ENCODE results near the gene UNC5B. TPM values are rescaled to one million over a fixed set of nuclear protein-coding genes. Genes with fewer than 3 reads are reported as not detected.
A peak's percentile ranks its signal among the peaks of the same experiment; 100 is the strongest.

UNC5B gene
- polyA plus RNA-seq, 4 donors: 0.27 to 19.4 (median 6.7) TPM

GRCh38 chr10:71260622-71261325, 48.4 kb downstream of the UNC5B start:
- 77 to 88% (median 85%) methylated on average over 13 of the region's 13 CpGs for WGBS, 3 donors
- no peak overlapping the region for H3K4me3 ChIP-seq (ENCODE audit: low read depth in 1 of 3, low read length in 3 of 3)
- no peak for FAIRE-seq
- DNase-seq: no peak
- no peaks in the 10 kb centered on the region for H3K36me3 ChIP-seq (ENCODE audit: control insufficient read depth in 3 of 3, insufficient read depth in 2 of 3, low read depth in 1 of 3, low read length in 3 of 3)
- peaks cover 0 to 33% (median 6%) of the 10 kb centered on the region in 3 donors for H3K4me1 ChIP-seq (ENCODE audit: control insufficient read depth in 3 of 3, insufficient read depth in 2 of 3, low read depth in 1 of 3, low read length in 2 of 3)
- no peaks in the 10 kb centered on the region for H3K9me3 ChIP-seq (ENCODE audit: control insufficient read depth in 2 of 2, insufficient read depth in 1 of 2, low read depth in 1 of 2, low read length in 1 of 2)
- H3K27ac ChIP-seq (ENCODE audit: low read depth in 1 of 3, low read length in 2 of 3): no peak overlapping the region
- H3K27me3 ChIP-seq (ENCODE audit: control insufficient read depth in 3 of 3, insufficient read depth in 3 of 3, low read length in 3 of 3): no peaks in the 10 kb centered on the region

DNA sequence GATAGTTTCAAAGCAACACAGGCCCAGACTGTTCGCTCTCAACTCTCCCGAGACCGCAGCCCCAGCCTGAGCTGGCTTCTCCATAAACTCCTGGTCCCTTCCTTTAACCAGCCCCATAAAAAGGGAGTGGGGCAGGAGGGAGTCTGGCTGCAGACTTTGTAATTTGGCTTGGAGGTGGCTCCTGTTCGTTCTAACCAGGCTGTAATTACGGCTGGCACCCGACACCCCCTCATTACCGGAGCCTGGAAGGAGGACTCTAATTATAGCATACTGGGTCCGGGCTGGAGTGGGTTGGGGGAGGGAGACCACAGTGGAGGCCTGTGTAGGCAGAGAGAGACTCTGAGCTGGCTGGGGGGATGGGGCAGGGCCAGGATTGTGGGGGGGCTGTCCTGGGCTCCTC, 49.7 kb downstream of the UNC5B start:
- no peaks in the 10 kb centered on the region for H3K27me3 ChIP-seq (ENCODE audit: control insufficient read depth in 3 of 3, insufficient read depth in 3 of 3, low read length in 3 of 3)
- no peak overlapping the region for H3K27ac ChIP-seq (ENCODE audit: low read depth in 1 of 3, low read length in 2 of 3)
- no peaks in the 10 kb centered on the region for H3K36me3 ChIP-seq (ENCODE audit: control insufficient read depth in 3 of 3, insufficient read depth in 2 of 3, low read depth in 1 of 3, low read length in 3 of 3)
- no peak for FAIRE-seq
- no peak overlapping the region for H3K4me3 ChIP-seq (ENCODE audit: low read depth in 1 of 3, low read length in 3 of 3)
- H3K4me1 ChIP-seq (ENCODE audit: control insufficient read depth in 3 of 3, insufficient read depth in 2 of 3, low read depth in 1 of 3, low read length in 2 of 3): peaks cover 0 to 26% (median 0%) of the 10 kb centered on the region in 3 donors
- no peak for DNase-seq
- H3K9me3 ChIP-seq (ENCODE audit: control insufficient read depth in 2 of 2, insufficient read depth in 1 of 2, low read depth in 1 of 2, low read length in 1 of 2): no peaks in the 10 kb centered on the region
- WGBS, 3 donors: 83 to 87% (median 87%) methylated on average over 8 of the region's 8 CpGs

- H3K27me3 ChIP-seq (ENCODE audit: control insufficient read depth in 3 of 3, insufficient read depth in 3 of 3, low read length in 3 of 3): no peaks in the 10 kb centered on the region
- H3K4me3 ChIP-seq (ENCODE audit: low read depth in 1 of 3, low read length in 3 of 3): no peak overlapping the region
- no peaks in the 10 kb centered on the region for H3K36me3 ChIP-seq (ENCODE audit: control insufficient read depth in 3 of 3, insufficient read depth in 2 of 3, low read depth in 1 of 3, low read length in 3 of 3)
- no peak for DNase-seq
- no peak for FAIRE-seq
- 52 to 74% (median 67%) methylated on average over 3 to 5 of the region's 5 CpGs for WGBS, 3 donors
- peaks cover 0 to 19% (median 0%) of the 10 kb centered on the region in 3 donors for H3K4me1 ChIP-seq (ENCODE audit: control insufficient read depth in 3 of 3, insufficient read depth in 2 of 3, low read depth in 1 of 3, low read length in 2 of 3)
- no peaks in the 10 kb centered on the region for H3K9me3 ChIP-seq (ENCODE audit: control insufficient read depth in 2 of 2, insufficient read depth in 1 of 2, low read depth in 1 of 2, low read length in 1 of 2)
- peak overlapping the region in 1 of 3 donors; percentile 14 for H3K27ac ChIP-seq (ENCODE audit: low read depth in 1 of 3, low read length in 2 of 3)
Measured at GRCh38 chr10:71262817-71263216, 50.4 kb downstream of the UNC5B start.

GRCh38 chr10:71263376-71263775, 51.0 kb downstream of the UNC5B start:
- FAIRE-seq: no peak
- Histone ChIP-seq H3K9me3 (ENCODE audit: control insufficient read depth in 2 of 2, insufficient read depth in 1 of 2, low read depth in 1 of 2, low read length in 1 of 2) (no peaks in the 10 kb centered on the region), H3K36me3 (ENCODE audit: control insufficient read depth in 3 of 3, insufficient read depth in 2 of 3, low read depth in 1 of 3, low read length in 3 of 3) (no peaks in the 10 kb centered on the region), H3K4me1 (ENCODE audit: control insufficient read depth in 3 of 3, insufficient read depth in 2 of 3, low read depth in 1 of 3, low read length in 2 of 3) (peaks cover 0 to 18% (median 0%) of the 10 kb centered on the region in 3 donors), H3K27ac (ENCODE audit: low read depth in 1 of 3, low read length in 2 of 3) (no peak overlapping the region), H3K27me3 (ENCODE audit: control insufficient read depth in 3 of 3, insufficient read depth in 3 of 3, low read length in 3 of 3) (peaks cover 0 to 2% (median 0%) of the 10 kb centered on the region in 3 donors), H3K4me3 (ENCODE audit: low read depth in 1 of 3, low read length in 3 of 3) (no peak overlapping the region)
- DNase-seq: no peak
- WGBS, 3 donors: 76 to 85% (median 79%) methylated on average over 9 of the region's 9 CpGs

- Histone ChIP-seq H3K36me3 (ENCODE audit: control insufficient read depth in 3 of 3, insufficient read depth in 2 of 3, low read depth in 1 of 3, low read length in 3 of 3) (no peaks in the 10 kb centered on the region), H3K27ac (ENCODE audit: low read depth in 1 of 3, low read length in 2 of 3) (no peak overlapping the region), H3K9me3 (ENCODE audit: control insufficient read depth in 2 of 2, insufficient read depth in 1 of 2, low read depth in 1 of 2, low read length in 1 of 2) (no peaks in the 10 kb centered on the region), H3K4me1 (ENCODE audit: control insufficient read depth in 3 of 3, insufficient read depth in 2 of 3, low read depth in 1 of 3, low read length in 2 of 3) (peaks cover 0 to 21% (median 0%) of the 10 kb centered on the region in 3 donors), H3K4me3 (ENCODE audit: low read depth in 1 of 3, low read length in 3 of 3) (no peak overlapping the region), H3K27me3 (ENCODE audit: control insufficient read depth in 3 of 3, insufficient read depth in 3 of 3, low read length in 3 of 3) (peaks cover 0 to 2% (median 0%) of the 10 kb centered on the region in 3 donors)
- DNase-seq: no peak
- FAIRE-seq: no peak
- WGBS, 3 donors: 75 to 86% (median 83%) methylated on average over 16 of the region's 16 CpGs
Measured at GRCh38 chr10:71264345-71265200, 52.2 kb downstream of the UNC5B start.

DNA sequence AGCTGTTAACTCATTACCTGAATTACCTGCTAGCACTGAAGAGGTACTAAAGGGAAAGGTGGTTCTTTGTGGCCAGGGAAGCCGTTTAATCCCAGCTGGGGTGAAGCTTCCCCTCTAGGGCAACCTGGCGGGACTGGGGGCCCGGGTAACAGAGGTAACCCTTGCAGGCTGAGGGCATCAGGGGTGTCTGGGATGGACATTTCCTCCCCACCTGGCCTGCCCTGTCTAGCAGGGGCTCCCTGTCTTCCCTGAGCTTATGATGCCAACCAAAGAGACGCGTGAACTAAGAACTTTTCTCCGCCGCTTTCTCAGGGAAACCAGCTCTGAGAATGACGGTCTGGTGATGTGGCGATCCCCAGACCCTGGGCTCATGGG, 52.8 kb downstream of the UNC5B start:
- H3K4me3 ChIP-seq (ENCODE audit: low read depth in 1 of 3, low read length in 3 of 3): no peak overlapping the region
- H3K27me3 ChIP-seq (ENCODE audit: control insufficient read depth in 3 of 3, insufficient read depth in 3 of 3, low read length in 3 of 3): peaks cover 0 to 2% (median 0%) of the 10 kb centered on the region in 3 donors
- no peaks in the 10 kb centered on the region for H3K9me3 ChIP-seq (ENCODE audit: control insufficient read depth in 2 of 2, insufficient read depth in 1 of 2, low read depth in 1 of 2, low read length in 1 of 2)
- WGBS, 3 donors: 84 to 91% (median 88%) methylated on average over 9 of the region's 9 CpGs
- H3K36me3 ChIP-seq (ENCODE audit: control insufficient read depth in 3 of 3, insufficient read depth in 2 of 3, low read depth in 1 of 3, low read length in 3 of 3): no peaks in the 10 kb centered on the region
- H3K4me1 ChIP-seq (ENCODE audit: control insufficient read depth in 3 of 3, insufficient read depth in 2 of 3, low read depth in 1 of 3, low read length in 2 of 3): peaks cover 0 to 16% (median 0%) of the 10 kb centered on the region in 3 donors
- H3K27ac ChIP-seq (ENCODE audit: low read depth in 1 of 3, low read length in 2 of 3): no peak overlapping the region
- DNase-seq (no peak), FAIRE-seq (no peak)

DNA sequence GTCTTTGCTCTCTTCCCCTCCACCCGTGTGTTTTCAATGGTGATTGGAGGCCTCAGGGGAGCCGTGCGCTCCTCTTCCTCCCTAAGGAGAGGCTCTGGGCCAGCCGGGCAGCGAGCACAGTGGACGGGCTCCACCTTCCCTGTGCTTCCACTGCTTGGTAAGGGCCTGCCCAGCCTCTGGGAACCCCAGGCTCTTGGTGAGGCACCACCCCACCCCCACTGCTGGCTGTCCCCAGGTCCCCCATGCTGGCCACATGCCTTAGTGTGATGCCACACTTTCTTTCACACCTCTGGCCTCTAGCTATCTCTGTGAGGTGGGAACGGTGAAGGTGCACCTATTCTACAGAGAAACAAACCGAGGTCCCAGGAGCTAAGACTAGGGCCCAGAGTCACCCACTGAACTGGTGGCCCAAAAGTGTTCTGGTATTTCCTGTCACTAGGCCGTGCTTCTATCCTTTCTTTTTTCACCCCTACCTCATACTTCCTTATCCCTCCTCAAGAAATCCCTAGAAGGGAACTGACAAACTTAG, 53.3 kb downstream of the UNC5B start:
- DNase-seq (no peak), FAIRE-seq (no peak)
- peaks cover 0 to 2% (median 0%) of the 10 kb centered on the region in 3 donors for H3K27me3 ChIP-seq (ENCODE audit: control insufficient read depth in 3 of 3, insufficient read depth in 3 of 3, low read length in 3 of 3)
- no peak overlapping the region for H3K4me3 ChIP-seq (ENCODE audit: low read depth in 1 of 3, low read length in 3 of 3)
- H3K27ac ChIP-seq (ENCODE audit: low read depth in 1 of 3, low read length in 2 of 3): peak overlapping the region in 1 of 3 donors; percentile 57
- peaks cover 0 to 12% (median 0%) of the 10 kb centered on the region in 3 donors for H3K4me1 ChIP-seq (ENCODE audit: control insufficient read depth in 3 of 3, insufficient read depth in 2 of 3, low read depth in 1 of 3, low read length in 2 of 3)
- 83 to 90% (median 85%) methylated on average over 9 of the region's 9 CpGs for WGBS, 3 donors
- no peaks in the 10 kb centered on the region for H3K36me3 ChIP-seq (ENCODE audit: control insufficient read depth in 3 of 3, insufficient read depth in 2 of 3, low read depth in 1 of 3, low read length in 3 of 3)
- no peaks in the 10 kb centered on the region for H3K9me3 ChIP-seq (ENCODE audit: control insufficient read depth in 2 of 2, insufficient read depth in 1 of 2, low read depth in 1 of 2, low read length in 1 of 2)

- H3K36me3 ChIP-seq (ENCODE audit: control insufficient read depth in 3 of 3, insufficient read depth in 2 of 3, low read depth in 1 of 3, low read length in 3 of 3): no peaks in the 10 kb centered on the region
- FAIRE-seq: no peak
- no peak overlapping the region for H3K4me3 ChIP-seq (ENCODE audit: low read depth in 1 of 3, low read length in 3 of 3)
- peak in 1 of 2 donors; percentile 58 for DNase-seq
- H3K27ac ChIP-seq (ENCODE audit: low read depth in 1 of 3, low read length in 2 of 3): peak overlapping the region in 1 of 3 donors; percentile 57
- peaks cover 0 to 12% (median 0%) of the 10 kb centered on the region in 3 donors for H3K4me1 ChIP-seq (ENCODE audit: control insufficient read depth in 3 of 3, insufficient read depth in 2 of 3, low read depth in 1 of 3, low read length in 2 of 3)
- 28 to 52% (median 43%) methylated on average over 18 of the region's 18 CpGs for WGBS, 3 donors
- H3K27me3 ChIP-seq (ENCODE audit: control insufficient read depth in 3 of 3, insufficient read depth in 3 of 3, low read length in 3 of 3): peaks cover 0 to 2% (median 0%) of the 10 kb centered on the region in 3 donors
- H3K9me3 ChIP-seq (ENCODE audit: control insufficient read depth in 2 of 2, insufficient read depth in 1 of 2, low read depth in 1 of 2, low read length in 1 of 2): no peaks in the 10 kb centered on the region
Measured at GRCh38 chr10:71266147-71266917, 54.0 kb downstream of the UNC5B start.

All from small intestine (tissue), 7 donors.